ENCODE measurements around the gene NID1.

Gene NID1

GRCh38 chr1:235950318-235950717 is 114.6 kb downstream of the NID1 start:
- Histone ChIP-seq H2BK5ac (ENCODE audit: low read depth, low read length, poor library complexity) (no peak overlapping the region), H3K27me3 (ENCODE audit: insufficient read depth, low read length) (no peaks in the 10 kb centered on the region), H3K4ac (ENCODE audit: low read depth, low read length) (no peak overlapping the region), H3K9ac (ENCODE audit: low read length) (no peak overlapping the region), H3K4me1 (ENCODE audit: control insufficient read depth in 1 of 2, insufficient read depth in 2 of 2, low read length in 2 of 2) (peaks cover 0 to 3% of the 10 kb centered on the region in 2 experiments), H3K4me2 (ENCODE audit: low read length) (no peak overlapping the region), H4K91ac (ENCODE audit: low read depth, low read length) (no peak overlapping the region), H2BK12ac (ENCODE audit: low read length) (no peak overlapping the region), H4K12ac (ENCODE audit: low read depth, low read length) (no peak overlapping the region), H3K18ac (ENCODE audit: low read length) (no peak overlapping the region), H3K14ac (ENCODE audit: low read length) (no peak overlapping the region), H4K8ac (ENCODE audit: low read depth, low read length) (no peak overlapping the region), H3K79me1 (ENCODE audit: low read length) (no peaks in the 10 kb centered on the region), H2AK5ac (ENCODE audit: low read length) (no peak overlapping the region), H2AFZ (ENCODE audit: insufficient read depth, low read length, poor library complexity) (no peak overlapping the region), H3K23ac (ENCODE audit: low read length) (no peak overlapping the region), H3K36me3 (ENCODE audit: control insufficient read depth in 1 of 2, insufficient read depth in 2 of 2, low read length in 2 of 2) (no peaks in the 10 kb centered on the region), H3K79me2 (ENCODE audit: control insufficient read depth, insufficient read depth, low read length, poor library complexity) (no peaks in the 10 kb centered on the region), H3K4me3 (ENCODE audit: low read depth, low read length) (peak overlapping the region; percentile 47), H3K27ac (ENCODE audit: low read depth, low read length) (no peak overlapping the region), H2BK120ac (ENCODE audit: insufficient read depth, low read length, poor library complexity) (no peak overlapping the region), H3K9me3 (ENCODE audit: insufficient read depth, low read depth, low read length) (peaks cover 3% of the 10 kb centered on the region)
- no peak for DNase-seq
- no CpG with 5 or more reads among the region's 10 CpGs for WGBS (ENCODE audit: extremely low coverage, insufficient coverage, insufficient read length)

- Histone ChIP-seq H3K14ac (ENCODE audit: low read length) (no peak overlapping the region), H3K4me1 (ENCODE audit: control insufficient read depth in 1 of 2, insufficient read depth in 2 of 2, low read length in 2 of 2) (no peaks in the 10 kb centered on the region), H3K79me1 (ENCODE audit: low read length) (no peaks in the 10 kb centered on the region), H2BK5ac (ENCODE audit: low read depth, low read length, poor library complexity) (no peak overlapping the region), H4K12ac (ENCODE audit: low read depth, low read length) (no peak overlapping the region), H3K27me3 (ENCODE audit: insufficient read depth, low read length) (no peaks in the 10 kb centered on the region), H3K4me3 (ENCODE audit: low read depth, low read length) (no peak overlapping the region), H3K36me3 (ENCODE audit: control insufficient read depth in 1 of 2, insufficient read depth in 2 of 2, low read length in 2 of 2) (no peaks in the 10 kb centered on the region), H4K91ac (ENCODE audit: low read depth, low read length) (no peak overlapping the region), H3K9ac (ENCODE audit: low read length) (no peak overlapping the region), H3K9me3 (ENCODE audit: insufficient read depth, low read depth, low read length) (peaks cover 3% of the 10 kb centered on the region), H2BK12ac (ENCODE audit: low read length) (no peak overlapping the region), H4K8ac (ENCODE audit: low read depth, low read length) (no peak overlapping the region), H3K4me2 (ENCODE audit: low read length) (no peak overlapping the region), H3K79me2 (ENCODE audit: control insufficient read depth, insufficient read depth, low read length, poor library complexity) (no peaks in the 10 kb centered on the region), H3K18ac (ENCODE audit: low read length) (no peak overlapping the region), H3K23ac (ENCODE audit: low read length) (no peak overlapping the region), H2AFZ (ENCODE audit: insufficient read depth, low read length, poor library complexity) (no peak overlapping the region), H2AK5ac (ENCODE audit: low read length) (no peak overlapping the region), H3K4ac (ENCODE audit: low read depth, low read length) (no peak overlapping the region), H2BK120ac (ENCODE audit: insufficient read depth, low read length, poor library complexity) (no peak overlapping the region), H3K27ac (ENCODE audit: low read depth, low read length) (no peak overlapping the region)
- no CpG with 5 or more reads among the region's 4 CpGs for WGBS (ENCODE audit: extremely low coverage, insufficient coverage, insufficient read length)
- no peak for DNase-seq
Observed at GRCh38 chr1:235948774-235949427, 116.0 kb downstream of the NID1 start.

- Histone ChIP-seq H3K14ac (ENCODE audit: low read length) (no peak overlapping the region), H4K12ac (ENCODE audit: low read depth, low read length) (no peak overlapping the region), H4K8ac (ENCODE audit: low read depth, low read length) (no peak overlapping the region), H2BK5ac (ENCODE audit: low read depth, low read length, poor library complexity) (no peak overlapping the region), H3K27me3 (ENCODE audit: insufficient read depth, low read length) (no peaks in the 10 kb centered on the region), H3K4ac (ENCODE audit: low read depth, low read length) (no peak overlapping the region), H3K23ac (ENCODE audit: low read length) (no peak overlapping the region), H3K4me3 (ENCODE audit: low read depth, low read length) (no peak overlapping the region), H2BK12ac (ENCODE audit: low read length) (no peak overlapping the region), H3K27ac (ENCODE audit: low read depth, low read length) (no peak overlapping the region), H3K4me1 (ENCODE audit: control insufficient read depth in 1 of 2, insufficient read depth in 2 of 2, low read length in 2 of 2) (peaks cover 0 to 3% of the 10 kb centered on the region in 2 experiments), H3K4me2 (ENCODE audit: low read length) (no peak overlapping the region), H3K9ac (ENCODE audit: low read length) (no peak overlapping the region), H2AK5ac (ENCODE audit: low read length) (no peak overlapping the region), H4K91ac (ENCODE audit: low read depth, low read length) (no peak overlapping the region), H2BK120ac (ENCODE audit: insufficient read depth, low read length, poor library complexity) (no peak overlapping the region), H3K9me3 (ENCODE audit: insufficient read depth, low read depth, low read length) (peaks cover 3% of the 10 kb centered on the region), H3K36me3 (ENCODE audit: control insufficient read depth in 1 of 2, insufficient read depth in 2 of 2, low read length in 2 of 2) (no peaks in the 10 kb centered on the region), H2AFZ (ENCODE audit: insufficient read depth, low read length, poor library complexity) (no peak overlapping the region), H3K79me1 (ENCODE audit: low read length) (no peaks in the 10 kb centered on the region), H3K18ac (ENCODE audit: low read length) (no peak overlapping the region), H3K79me2 (ENCODE audit: control insufficient read depth, insufficient read depth, low read length, poor library complexity) (no peaks in the 10 kb centered on the region)
- no peak for DNase-seq
- WGBS (ENCODE audit: extremely low coverage, insufficient coverage, insufficient read length), result no CpG with 5 or more reads among the region's 7 CpGs
Observed at GRCh38 chr1:235947989-235948388, 116.9 kb downstream of the NID1 start.

GRCh38 chr1:235946571-235946981 is 118.3 kb downstream of the NID1 start:
- no peak overlapping the region for H2BK12ac ChIP-seq (ENCODE audit: low read length)
- no peaks in the 10 kb centered on the region for H3K79me1 ChIP-seq (ENCODE audit: low read length)
- H3K4me1 ChIP-seq (ENCODE audit: control insufficient read depth in 1 of 2, insufficient read depth in 2 of 2, low read length in 2 of 2), result peaks cover 0 to 3% of the 10 kb centered on the region in 2 experiments
- WGBS (ENCODE audit: extremely low coverage, insufficient coverage, insufficient read length), result no CpG with 5 or more reads among the region's 5 CpGs
- H3K9me3 ChIP-seq (ENCODE audit: insufficient read depth, low read depth, low read length), result peaks cover 3% of the 10 kb centered on the region
- no peak overlapping the region for H3K14ac ChIP-seq (ENCODE audit: low read length)
- H3K9ac ChIP-seq (ENCODE audit: low read length), result no peak overlapping the region
- H2BK5ac ChIP-seq (ENCODE audit: low read depth, low read length, poor library complexity), result no peak overlapping the region
- H3K79me2 ChIP-seq (ENCODE audit: control insufficient read depth, insufficient read depth, low read length, poor library complexity), result no peaks in the 10 kb centered on the region
- no peak overlapping the region for H4K91ac ChIP-seq (ENCODE audit: low read depth, low read length)
- no peaks in the 10 kb centered on the region for H3K36me3 ChIP-seq (ENCODE audit: control insufficient read depth in 1 of 2, insufficient read depth in 2 of 2, low read length in 2 of 2)
- no peak overlapping the region for H2AK5ac ChIP-seq (ENCODE audit: low read length)
- no peak overlapping the region for H3K27ac ChIP-seq (ENCODE audit: low read depth, low read length)
- no peak overlapping the region for H3K18ac ChIP-seq (ENCODE audit: low read length)
- no peak overlapping the region for H3K4me2 ChIP-seq (ENCODE audit: low read length)
- no peak overlapping the region for H3K23ac ChIP-seq (ENCODE audit: low read length)
- no peak overlapping the region for H4K12ac ChIP-seq (ENCODE audit: low read depth, low read length)
- H3K27me3 ChIP-seq (ENCODE audit: insufficient read depth, low read length), result no peaks in the 10 kb centered on the region
- DNase-seq, result peak in 1 of 2 donors; percentile 23
- H4K8ac ChIP-seq (ENCODE audit: low read depth, low read length), result no peak overlapping the region
- H3K4me3 ChIP-seq (ENCODE audit: low read depth, low read length), result no peak overlapping the region
- H2BK120ac ChIP-seq (ENCODE audit: insufficient read depth, low read length, poor library complexity), result no peak overlapping the region
- no peak overlapping the region for H3K4ac ChIP-seq (ENCODE audit: low read depth, low read length)
- no peak overlapping the region for H2AFZ ChIP-seq (ENCODE audit: insufficient read depth, low read length, poor library complexity)

Measured in trophoblast cell (in vitro differentiated cells and primary cell).